Activated CD4-positive, alpha-beta T cell treated with anti-CD3 and anti-CD28 coated beads, Interleukin-2, Interleukin-6, amounts not matched to agents 100 ng/mL and 50 ng/mL, durations not matched to agents 16 hours and 8 hours (primary cell): ENCODE measurements around the gene GRIA2.

Experiments used
- DNase-seq: peaks from one replicate; pipeline ENCODE4 v3.0.0-alpha.2; 2020

Gene GRIA2

GRCh38 chr4:157270108-157270507, 49.6 kb downstream of the GRIA2 start:
- DNase-seq: no peak

- DNase-seq: no peak
These were observed 50.0 kb downstream of the GRIA2 start for GRCh38 chr4:157270552-157270951.

- DNase-seq: no peak
These were observed 50.8 kb downstream of the GRIA2 start for GRCh38 chr4:157271166-157271869.

GRCh38 chr4:157280673-157281072, 60.1 kb downstream of the GRIA2 start:
- no peak for DNase-seq

GRCh38 chr4:157282019-157282418, 61.5 kb downstream of the GRIA2 start:
- no peak for DNase-seq

GRCh38 chr4:157287445-157287844, 66.9 kb downstream of the GRIA2 start:
- peak; percentile 14 for DNase-seq

GRCh38 chr4:157290622-157291021, 70.1 kb downstream of the GRIA2 start:
- no peak for DNase-seq

- no peak for DNase-seq
These were observed 70.5 kb downstream of the GRIA2 start for GRCh38 chr4:157291071-157291470.

GRCh38 chr4:157293673-157294072, 73.1 kb downstream of the GRIA2 start:
- DNase-seq: no peak

- DNase-seq: no peak
These were observed 74.0 kb downstream of the GRIA2 start for GRCh38 chr4:157294575-157294974.

GRCh38 chr4:157300701-157301100, 80.2 kb downstream of the GRIA2 start:
- DNase-seq: no peak

- DNase-seq: no peak
These were observed 83.0 kb downstream of the GRIA2 start for GRCh38 chr4:157303471-157303960.

GRCh38 chr4:157304769-157305168, 84.2 kb downstream of the GRIA2 start:
- DNase-seq: no peak

- DNase-seq: no peak
These were observed 92.2 kb downstream of the GRIA2 start for GRCh38 chr4:157312702-157313101.

- DNase-seq: no peak
These were observed 94.4 kb downstream of the GRIA2 start for GRCh38 chr4:157314906-157315305.

- no peak for DNase-seq
These were observed 95.4 kb downstream of the GRIA2 start for GRCh38 chr4:157315968-157316367.

GRCh38 chr4:157320092-157320491, 99.6 kb downstream of the GRIA2 start:
- no peak for DNase-seq

GRCh38 chr4:157327666-157328065, 107.1 kb downstream of the GRIA2 start:
- DNase-seq: no peak

GRCh38 chr4:157357887-157358286, 137.4 kb downstream of the GRIA2 start:
- no peak for DNase-seq

- DNase-seq: no peak
These were observed 137.9 kb downstream of the GRIA2 start for GRCh38 chr4:157358439-157358838.

- no peak for DNase-seq
These were observed 138.3 kb downstream of the GRIA2 start for GRCh38 chr4:157358851-157359250.

GRCh38 chr4:157363360-157363759, 142.8 kb downstream of the GRIA2 start:
- no peak for DNase-seq

- no peak for DNase-seq
These were observed 151.6 kb downstream of the GRIA2 start for GRCh38 chr4:157372154-157372553.

- no peak for DNase-seq
These were observed 152.0 kb downstream of the GRIA2 start for GRCh38 chr4:157372567-157372966.

GRCh38 chr4:157389741-157390140, 169.2 kb downstream of the GRIA2 start:
- DNase-seq: no peak
